ENCODE measurements around the gene SLC29A1.
"Not testable (repeated sequence)": the region's sequence is repeated elsewhere in the genome, so short reads cannot be mapped to it uniquely, and the experiment has no call there.

Gene SLC29A1

GRCh38 chr6:44222486-44223318 is 693 bp upstream of the SLC29A1 start:
- no peak for DNase-seq (ENCODE audit: low read depth)

- peak; percentile 40 for DNase-seq (ENCODE audit: low read depth)
These were observed 902 bp downstream of the SLC29A1 start for GRCh38 chr6:44224029-44224964.

- DNase-seq (ENCODE audit: low read depth): no peak
These were observed 1.5 kb downstream of the SLC29A1 start for GRCh38 chr6:44224965-44225305.

- no peak for DNase-seq (ENCODE audit: low read depth)
These were observed 2.4 kb downstream of the SLC29A1 start for GRCh38 chr6:44225579-44226325.

GRCh38 chr6:44226368-44227147 is 3.2 kb downstream of the SLC29A1 start:
- DNase-seq (ENCODE audit: low read depth): no peak

- no peak for DNase-seq (ENCODE audit: low read depth)
These were observed 3.9 kb downstream of the SLC29A1 start for GRCh38 chr6:44227148-44227793.

GRCh38 chr6:44228031-44228430 is 4.6 kb downstream of the SLC29A1 start:
- no peak for DNase-seq (ENCODE audit: low read depth)

- no peak for DNase-seq (ENCODE audit: low read depth)
These were observed 5.0 kb downstream of the SLC29A1 start for GRCh38 chr6:44228433-44228832.

- no peak for DNase-seq (ENCODE audit: low read depth)
These were observed 5.4 kb downstream of the SLC29A1 start for GRCh38 chr6:44228836-44229235.

GRCh38 chr6:44229376-44230033 is 6.1 kb downstream of the SLC29A1 start:
- no peak for DNase-seq (ENCODE audit: low read depth)

- no peak for DNase-seq (ENCODE audit: low read depth)
These were observed 6.8 kb downstream of the SLC29A1 start for GRCh38 chr6:44230034-44230675.

GRCh38 chr6:44231426-44231825 is 8.0 kb downstream of the SLC29A1 start:
- DNase-seq (ENCODE audit: low read depth): not testable (repeated sequence)

- DNase-seq (ENCODE audit: low read depth): no peak
These were observed 9.5 kb downstream of the SLC29A1 start for GRCh38 chr6:44232676-44233566.

GRCh38 chr6:44233567-44234100 is 10.2 kb downstream of the SLC29A1 start:
- no peak for DNase-seq (ENCODE audit: low read depth)

GRCh38 chr6:44234101-44235025 is 11.0 kb downstream of the SLC29A1 start:
- peak; percentile 80 for DNase-seq (ENCODE audit: low read depth)

GRCh38 chr6:44235269-44235668 is 11.9 kb downstream of the SLC29A1 start:
- DNase-seq (ENCODE audit: low read depth): no peak

- DNase-seq (ENCODE audit: low read depth): no peak
These were observed 12.6 kb downstream of the SLC29A1 start for GRCh38 chr6:44235891-44236516.
